Ascending aorta (tissue), 2 donors: ENCODE results near the gene TNS2. TPM values are rescaled to one million over a fixed set of nuclear protein-coding genes. Genes with fewer than 3 reads are reported as not detected.
"Not testable (repeated sequence)": the region's sequence is repeated elsewhere in the genome, so short reads cannot be mapped to it uniquely, and the experiment has no call there.

Source experiments
- DNase-seq, 2 donors: peaks; one replicate each; pipeline ENCODE4 v3.0.0-alpha.2; 2019; ENCODE audit warnings: low spot score in 2 of 2
- H3K27ac ChIP-seq, 2 donors: fragments of 200-600 bp; sonication (generic); one replicate each; pipeline ENCODE4 v1.5.1; 2016 to 2017; ENCODE audit warnings: mild to moderate bottlenecking in 1 of 2
- H3K27me3 ChIP-seq: fragments of 200-600 bp; sonication (generic); one replicate; pipeline ENCODE4 v1.5.1; 2017
- H3K36me3 ChIP-seq, 2 donors: fragments of 200-600 bp; sonication (generic); one replicate each; pipeline ENCODE4 v1.5.1; 2016
- H3K4me1 ChIP-seq, 2 donors: fragments of 200-600 bp; sonication (generic); one replicate each; pipeline ENCODE4 v1.5.1; 2016 to 2017; ENCODE audit warnings: mild to moderate bottlenecking in 1 of 2
- H3K4me3 ChIP-seq, 2 donors: fragments of 200-600 bp; sonication (generic); one replicate each; pipeline ENCODE4 v1.5.1; 2016 to 2017; ENCODE audit warnings: mild to moderate bottlenecking in 1 of 2
- H3K9me3 ChIP-seq, 2 donors: fragments of 200-600 bp; sonication (generic); one replicate each; pipeline ENCODE4 v1.5.1; 2016
- intact Hi-C: fragments of 100-400 bp; cut with DNase I; formaldehyde crosslinking; loops from one replicate; pipeline ENCODE4 v1.15.1; 2023
- total RNA-seq: library from RNA; depleted of rRNA; stranded (reverse); fragments of >200 nt; gene quantifications from one replicate; pipeline ENCODE4 v1.1.0, GENCODE V29; 2016
- TF ChIP-seq, protein P1 (sequence below), 3 experiments: fragments of 200-600 bp in 2 of 3; fragments of 450-650 bp in 1 of 3; sonication (generic) in 2 of 3; IDR thresholded peaks; one replicate each; pipeline ENCODE4 v1.5.1; 2016 to 2019; ENCODE audit warnings: antibody characterized with exemption in 3 of 3, mild to moderate bottlenecking in 1 of 3, moderate library complexity in 1 of 3

TNS2 gene
- total RNA-seq, 1 donor from 2014 or later, result 608 TPM

GRCh38 chr12:53090105-53090504 lies 40.2 kb downstream of the TNS2 start:
- Histone ChIP-seq H3K36me3 (no peaks in the 10 kb centered on the region), H3K27me3 (no peaks in the 10 kb centered on the region), H3K27ac (no peak overlapping the region), H3K4me1 (no peaks in the 10 kb centered on the region), H3K9me3 (no peaks in the 10 kb centered on the region), H3K4me3 (no peak overlapping the region)
- DNase-seq, result no peak
- intact Hi-C loops, result no loop called here
- TF ChIP-seq, protein P1, sequence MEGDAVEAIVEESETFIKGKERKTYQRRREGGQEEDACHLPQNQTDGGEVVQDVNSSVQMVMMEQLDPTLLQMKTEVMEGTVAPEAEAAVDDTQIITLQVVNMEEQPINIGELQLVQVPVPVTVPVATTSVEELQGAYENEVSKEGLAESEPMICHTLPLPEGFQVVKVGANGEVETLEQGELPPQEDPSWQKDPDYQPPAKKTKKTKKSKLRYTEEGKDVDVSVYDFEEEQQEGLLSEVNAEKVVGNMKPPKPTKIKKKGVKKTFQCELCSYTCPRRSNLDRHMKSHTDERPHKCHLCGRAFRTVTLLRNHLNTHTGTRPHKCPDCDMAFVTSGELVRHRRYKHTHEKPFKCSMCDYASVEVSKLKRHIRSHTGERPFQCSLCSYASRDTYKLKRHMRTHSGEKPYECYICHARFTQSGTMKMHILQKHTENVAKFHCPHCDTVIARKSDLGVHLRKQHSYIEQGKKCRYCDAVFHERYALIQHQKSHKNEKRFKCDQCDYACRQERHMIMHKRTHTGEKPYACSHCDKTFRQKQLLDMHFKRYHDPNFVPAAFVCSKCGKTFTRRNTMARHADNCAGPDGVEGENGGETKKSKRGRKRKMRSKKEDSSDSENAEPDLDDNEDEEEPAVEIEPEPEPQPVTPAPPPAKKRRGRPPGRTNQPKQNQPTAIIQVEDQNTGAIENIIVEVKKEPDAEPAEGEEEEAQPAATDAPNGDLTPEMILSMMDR (IDR thresholded peaks at IDR 0.05), result no peak

- intact Hi-C loops, result no loop called here
- peaks cover 0 to under 1% of the 10 kb centered on the region in 2 donors for H3K4me1 ChIP-seq
- no peak overlapping the region for H3K27ac ChIP-seq
- no peaks in the 10 kb centered on the region for H3K9me3 ChIP-seq
- H3K27me3 ChIP-seq, result no peaks in the 10 kb centered on the region
- TF ChIP-seq, protein P1 (IDR thresholded peaks at IDR 0.05), result no peak
- no peaks in the 10 kb centered on the region for H3K36me3 ChIP-seq
- H3K4me3 ChIP-seq, result no peak overlapping the region
- DNase-seq, result no peak
Observed at GRCh38 chr12:53090554-53090953, 40.7 kb downstream of the TNS2 start.

- DNase-seq, result no peak
Observed at GRCh38 chr12:53091756-53092155, 41.9 kb downstream of the TNS2 start.

DNA sequence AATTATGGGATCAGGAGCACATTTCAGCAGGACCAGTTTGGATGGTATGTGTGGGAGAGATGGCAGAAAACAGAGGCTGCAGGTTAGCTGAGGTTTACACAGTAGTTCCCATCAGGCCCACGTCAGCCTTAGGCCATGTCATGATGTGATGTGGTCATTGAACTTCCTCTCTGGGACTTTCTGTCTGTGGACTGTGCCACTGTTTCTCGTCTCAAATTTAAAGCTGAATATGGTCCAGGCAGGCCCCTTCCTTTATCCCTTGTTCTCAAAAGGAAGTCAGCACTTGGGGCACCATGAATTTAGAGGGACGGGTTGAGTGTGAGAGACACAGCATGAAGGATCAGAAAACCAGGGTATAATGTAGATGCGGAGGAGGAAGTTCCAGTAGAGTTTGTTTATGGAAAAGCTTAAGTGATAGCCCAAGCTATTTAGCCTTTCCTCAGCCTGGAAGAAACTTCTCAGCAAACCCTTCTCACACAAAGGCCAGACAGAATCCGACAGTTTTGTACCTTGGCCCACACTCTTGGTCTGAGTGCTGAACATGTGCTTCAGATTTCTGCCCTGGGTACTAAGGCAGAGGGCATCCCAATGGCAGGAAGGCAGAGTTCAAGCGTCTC lies 44.0 kb downstream of the TNS2 start:
- TF ChIP-seq, protein P1 (IDR thresholded peaks at IDR 0.05), result no peak
- no peaks in the 10 kb centered on the region for H3K27me3 ChIP-seq
- H3K27ac ChIP-seq, result peak overlapping the region in 1 of 2 donors; percentile 19
- DNase-seq, result no peak
- no peaks in the 10 kb centered on the region for H3K9me3 ChIP-seq
- H3K4me1 ChIP-seq, result peaks cover 0 to 10% of the 10 kb centered on the region in 2 donors
- intact Hi-C loops, result no loop called here
- no peaks in the 10 kb centered on the region for H3K36me3 ChIP-seq
- no peak overlapping the region for H3K4me3 ChIP-seq

More at GRCh38 chr12:53091756-53092155, 41.9 kb downstream of the TNS2 start:
- Histone ChIP-seq H3K4me3 (no peak overlapping the region), H3K36me3 (no peaks in the 10 kb centered on the region), H3K27ac (no peak overlapping the region), H3K9me3 (no peaks in the 10 kb centered on the region), H3K27me3 (no peaks in the 10 kb centered on the region), H3K4me1 (peaks cover 0 to 7% of the 10 kb centered on the region in 2 donors)
- TF ChIP-seq, protein P1 (IDR thresholded peaks at IDR 0.05), result no peak
- intact Hi-C loops, result no loop called here

- Histone ChIP-seq H3K9me3 (no peaks in the 10 kb centered on the region), H3K27ac (peak overlapping the region in 1 of 2 donors; percentile 19), H3K4me1 (peaks cover 0 to 13% of the 10 kb centered on the region in 2 donors), H3K27me3 (no peaks in the 10 kb centered on the region), H3K4me3 (no peak overlapping the region), H3K36me3 (no peaks in the 10 kb centered on the region)
- TF ChIP-seq, protein P1 (IDR thresholded peaks at IDR 0.05), result no peak
- intact Hi-C loops, result no loop called here
- no peak for DNase-seq
Observed at GRCh38 chr12:53094394-53094787, 44.5 kb downstream of the TNS2 start.

DNA sequence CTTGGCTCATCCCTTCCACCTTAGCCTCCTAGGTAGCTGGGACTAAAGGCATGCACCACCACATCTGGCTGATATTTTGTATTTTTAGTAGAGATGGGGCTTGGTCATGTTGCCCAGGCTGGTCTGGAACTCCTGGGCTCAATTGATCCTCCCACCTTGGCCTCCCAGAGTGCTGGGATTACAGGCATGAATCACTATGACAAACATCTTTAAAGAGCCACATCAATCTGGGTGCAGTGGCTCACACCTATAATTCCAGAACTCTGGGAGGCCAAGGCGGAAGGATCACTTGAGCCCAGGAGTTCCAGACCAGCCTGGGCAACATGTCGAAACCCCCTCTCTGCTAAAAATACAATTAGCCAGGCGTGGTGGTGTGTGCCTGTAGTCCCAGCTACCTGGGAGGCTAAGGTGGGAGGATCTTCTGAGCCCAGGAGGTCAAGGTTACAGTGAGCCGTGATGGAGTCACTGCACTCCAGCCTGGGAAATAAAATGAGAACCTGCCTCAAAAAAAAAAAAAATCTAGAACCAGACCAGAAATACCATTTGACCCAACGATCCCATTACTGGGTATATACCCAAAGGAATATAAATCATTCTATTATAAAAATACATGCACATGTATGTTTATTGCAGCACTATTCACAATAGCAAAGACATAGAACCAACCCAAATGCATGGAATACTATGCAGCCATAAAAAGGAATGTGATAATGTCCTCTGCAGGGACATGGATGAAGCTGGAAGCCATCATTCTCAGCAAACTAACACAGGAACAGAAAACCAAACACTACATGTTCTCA lies 45.1 kb downstream of the TNS2 start:
- not testable (repeated sequence) for H3K27me3 ChIP-seq, DNase-seq, H3K9me3 ChIP-seq, H3K36me3 ChIP-seq, H3K4me3 ChIP-seq
- peaks cover 0 to 16% of the 10 kb centered on the region in 2 donors for H3K4me1 ChIP-seq
- peak overlapping the region in 1 of 2 donors; percentile 5 for H3K27ac ChIP-seq
- intact Hi-C loops, result loop anchor here (5.0 kb wide), 1 partner anchor 62 kb away; no protein-coding TSS in a partner anchor

DNA sequence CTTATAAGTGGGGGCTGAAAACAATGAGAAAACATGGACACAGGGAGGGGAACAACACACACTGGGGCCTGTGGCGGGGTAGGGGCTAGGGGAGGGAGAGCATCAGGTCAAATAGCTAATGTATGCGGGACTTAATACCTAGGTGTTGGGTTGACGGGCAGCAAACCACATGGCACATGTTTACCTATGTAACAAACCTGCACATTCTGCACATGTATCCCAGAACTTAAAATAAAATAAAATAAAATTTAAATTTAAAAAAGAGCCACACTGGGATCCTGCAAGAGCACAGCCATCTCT lies 45.7 kb downstream of the TNS2 start:
- Histone ChIP-seq H3K4me1 (peaks cover 0 to 19% of the 10 kb centered on the region in 2 donors), H3K27ac (peak overlapping the region; percentile 97), H3K4me3 (peak overlapping the region in 1 of 2 donors; percentile 86)
- H3K36me3 ChIP-seq, H3K9me3 ChIP-seq, H3K27me3 ChIP-seq, DNase-seq: not testable (repeated sequence)
- intact Hi-C loops, result loop anchor here (5.0 kb wide), 1 partner anchor 62 kb away; no protein-coding TSS in a partner anchor
